GM19351 (cell line): ENCODE results near the gene AKR1C2.
"Not testable (repeated sequence)": the region's sequence is repeated elsewhere in the genome, so short reads cannot be mapped to it uniquely, and the experiment has no call there.

ENCODE experiments used
- ATAC-seq: cut with Tn5 transposase; IDR thresholded peaks from one replicate; pipeline ENCODE4 v1.9.1; 2021; ENCODE audit warnings: mild to moderate bottlenecking, moderate library complexity; ENCODE audit not compliant: unreplicated experiment

The AKR1C2 gene

GRCh38 chr10:5025461-5025881, 21.8 kb upstream of the AKR1C2 start:
- not testable (repeated sequence) for ATAC-seq

GRCh38 chr10:5023177-5023805, 19.6 kb upstream of the AKR1C2 start:
- ATAC-seq, result no peak

- not testable (repeated sequence) for ATAC-seq
These were observed 18.1 kb upstream of the AKR1C2 start for GRCh38 chr10:5021624-5022290.

- ATAC-seq, result not testable (repeated sequence)
These were observed 16.3 kb upstream of the AKR1C2 start for GRCh38 chr10:5019770-5020612.

GRCh38 chr10:5018671-5019277, 15.1 kb upstream of the AKR1C2 start:
- not testable (repeated sequence) for ATAC-seq

GRCh38 chr10:5018134-5018533, 14.5 kb upstream of the AKR1C2 start:
- ATAC-seq, result no peak

GRCh38 chr10:5014936-5015335, 11.3 kb upstream of the AKR1C2 start:
- ATAC-seq, result no peak

GRCh38 chr10:5014200-5014910, 10.7 kb upstream of the AKR1C2 start:
- ATAC-seq, result not testable (repeated sequence)

- no peak for ATAC-seq
These were observed 9.7 kb upstream of the AKR1C2 start for GRCh38 chr10:5013385-5013784.

- ATAC-seq, result no peak
These were observed 8.9 kb upstream of the AKR1C2 start for GRCh38 chr10:5012595-5012994.

GRCh38 chr10:5011392-5011791, 7.7 kb upstream of the AKR1C2 start:
- not testable (repeated sequence) for ATAC-seq

GRCh38 chr10:5010043-5010442, 6.4 kb upstream of the AKR1C2 start:
- ATAC-seq, result not testable (repeated sequence)

- not testable (repeated sequence) for ATAC-seq
These were observed 5.3 kb upstream of the AKR1C2 start for GRCh38 chr10:5008857-5009548.

GRCh38 chr10:5004501-5004900, 844 bp upstream of the AKR1C2 start:
- not testable (repeated sequence) for ATAC-seq

GRCh38 chr10:5004030-5004385, 351 bp upstream of the AKR1C2 start:
- not testable (repeated sequence) for ATAC-seq

GRCh38 chr10:5002013-5002727, 1.5 kb downstream of the AKR1C2 start:
- ATAC-seq, result no peak

GRCh38 chr10:4998671-4999070, 5.0 kb downstream of the AKR1C2 start:
- no peak for ATAC-seq

GRCh38 chr10:4994260-4994659, 9.4 kb downstream of the AKR1C2 start:
- ATAC-seq, result not testable (repeated sequence)

- not testable (repeated sequence) for ATAC-seq
These were observed 11.1 kb downstream of the AKR1C2 start for GRCh38 chr10:4992564-4992963.
